Epithelial cell of proximal tubule (primary cell): ENCODE measurements around the gene FOXI2. TPM values are rescaled to one million over a fixed set of nuclear protein-coding genes. Genes with fewer than 3 reads are reported as not detected.

Source experiments
- DNase-seq: peaks from one replicate; pipeline ENCODE4 v3.0.0-alpha.2; 2011; ENCODE audit warnings: low read depth
- H3K4me3 ChIP-seq: 2 replicates; pipeline ENCODE4 v1.5.1; 2011; ENCODE audit warnings: low read depth, mild to moderate bottlenecking, low read length
- total RNA-seq: library from RNA; depleted of rRNA; stranded (reverse); fragments of >200 nt; gene quantifications from 2 replicates; pipeline ENCODE4 v1.2.3, GENCODE V29; 2015
- TF ChIP-seq, protein P1 (sequence below): conservative IDR thresholded peaks from 2 replicates; pipeline ENCODE4 v1.5.1; 2012; ENCODE audit warnings: low read depth, mild to moderate bottlenecking, low read length

Gene FOXI2
- total RNA-seq, result not detected in 2 replicates

DNA sequence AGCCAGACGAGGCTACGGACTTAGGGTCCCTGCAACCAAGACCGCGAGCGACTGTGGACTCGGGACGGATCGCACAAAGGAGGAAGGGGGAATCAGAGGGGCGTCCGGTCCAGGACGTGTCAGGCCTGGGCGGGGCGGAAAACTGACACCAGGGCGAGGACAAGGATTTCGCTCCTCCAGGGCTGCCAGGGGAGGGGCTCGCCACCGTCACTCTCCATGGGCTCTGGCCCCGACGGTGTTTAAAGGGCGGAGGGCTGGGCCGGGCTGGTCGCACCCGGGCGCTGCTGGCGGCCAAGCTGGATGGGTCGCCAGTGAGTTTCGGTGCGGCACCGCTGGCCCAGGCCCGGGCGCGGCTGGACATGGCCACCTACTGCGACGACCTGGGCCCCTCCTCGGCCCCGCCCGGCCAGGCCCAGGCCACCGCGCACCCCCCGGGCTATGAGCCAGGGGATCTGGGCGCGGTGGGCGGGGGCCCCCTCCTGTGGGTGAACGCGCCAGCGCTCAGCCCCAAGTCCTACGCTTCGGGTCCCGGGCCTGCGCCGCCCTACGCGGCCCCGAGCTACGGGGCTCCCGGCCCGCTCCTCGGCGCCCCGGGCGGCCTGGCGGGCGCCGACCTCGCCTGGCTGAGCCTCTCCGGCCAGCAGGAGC, at the start of gene FOXI2:
Gene FOXI2, plus strand, starts transcription at position 271 of the 648 bp plus-strand sequence. Its CDS starts 89 bp downstream, at position 360.
- H3K4me3 ChIP-seq, result no peak within 1 kb of the TSS
- DNase-seq, result no peak
- TF ChIP-seq, protein P1, sequence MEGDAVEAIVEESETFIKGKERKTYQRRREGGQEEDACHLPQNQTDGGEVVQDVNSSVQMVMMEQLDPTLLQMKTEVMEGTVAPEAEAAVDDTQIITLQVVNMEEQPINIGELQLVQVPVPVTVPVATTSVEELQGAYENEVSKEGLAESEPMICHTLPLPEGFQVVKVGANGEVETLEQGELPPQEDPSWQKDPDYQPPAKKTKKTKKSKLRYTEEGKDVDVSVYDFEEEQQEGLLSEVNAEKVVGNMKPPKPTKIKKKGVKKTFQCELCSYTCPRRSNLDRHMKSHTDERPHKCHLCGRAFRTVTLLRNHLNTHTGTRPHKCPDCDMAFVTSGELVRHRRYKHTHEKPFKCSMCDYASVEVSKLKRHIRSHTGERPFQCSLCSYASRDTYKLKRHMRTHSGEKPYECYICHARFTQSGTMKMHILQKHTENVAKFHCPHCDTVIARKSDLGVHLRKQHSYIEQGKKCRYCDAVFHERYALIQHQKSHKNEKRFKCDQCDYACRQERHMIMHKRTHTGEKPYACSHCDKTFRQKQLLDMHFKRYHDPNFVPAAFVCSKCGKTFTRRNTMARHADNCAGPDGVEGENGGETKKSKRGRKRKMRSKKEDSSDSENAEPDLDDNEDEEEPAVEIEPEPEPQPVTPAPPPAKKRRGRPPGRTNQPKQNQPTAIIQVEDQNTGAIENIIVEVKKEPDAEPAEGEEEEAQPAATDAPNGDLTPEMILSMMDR, result no peak

DNA sequence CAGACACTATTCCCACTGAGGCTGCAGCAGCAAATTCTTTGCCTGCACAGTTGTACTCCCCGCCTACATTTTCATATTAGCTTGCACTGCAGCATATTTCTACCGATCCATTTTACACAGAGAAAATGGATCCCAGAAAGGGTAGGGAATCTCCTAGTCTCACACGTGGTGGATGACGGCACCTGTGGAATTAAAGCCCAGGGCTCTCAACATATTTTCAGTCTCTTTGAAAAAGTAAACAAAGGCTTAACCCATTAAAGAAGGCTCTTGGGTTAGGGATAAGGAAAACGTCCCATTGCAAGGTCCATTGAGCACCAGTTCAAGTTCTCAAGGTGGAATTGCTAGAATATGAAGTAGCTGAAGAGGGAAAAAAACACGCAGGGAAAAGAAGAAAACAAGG, 49.4 kb upstream of the FOXI2 start:
- no peak for DNase-seq
- no peak overlapping the region for H3K4me3 ChIP-seq
- TF ChIP-seq, protein P1, result no peak

DNA sequence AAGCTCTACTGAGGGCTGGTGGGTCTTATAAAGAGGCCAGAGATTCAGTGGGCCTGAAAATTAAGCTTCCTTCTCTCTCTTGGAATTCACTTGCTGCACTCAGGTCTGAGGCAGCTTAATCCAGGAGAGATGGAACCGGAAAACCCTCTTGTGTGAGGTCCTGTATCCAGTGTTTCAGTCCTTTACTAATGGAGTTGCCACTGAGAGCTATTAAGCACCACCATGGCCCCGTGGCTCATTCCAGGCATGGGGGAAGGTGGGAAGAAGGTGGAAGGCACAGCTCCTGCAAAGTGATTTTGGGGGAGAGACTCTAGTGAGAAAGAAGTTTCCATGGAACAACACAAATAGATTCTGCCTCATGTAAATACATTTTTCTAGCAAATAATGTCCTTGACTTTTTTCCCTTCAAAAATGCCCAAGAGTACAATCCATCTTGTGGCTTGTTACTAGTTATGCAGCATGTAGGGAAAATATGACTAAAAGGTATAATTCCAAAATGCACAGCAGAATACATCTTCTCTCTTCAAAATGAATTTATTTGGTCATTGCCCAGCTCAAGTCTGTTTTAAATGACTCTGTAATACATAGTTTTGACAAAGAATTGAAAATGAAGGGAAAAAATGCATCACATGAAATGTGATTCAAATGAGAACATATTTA, 46.7 kb upstream of the FOXI2 start:
- H3K4me3 ChIP-seq, result no peak overlapping the region
- TF ChIP-seq, protein P1, result no peak
- DNase-seq, result no peak

DNA sequence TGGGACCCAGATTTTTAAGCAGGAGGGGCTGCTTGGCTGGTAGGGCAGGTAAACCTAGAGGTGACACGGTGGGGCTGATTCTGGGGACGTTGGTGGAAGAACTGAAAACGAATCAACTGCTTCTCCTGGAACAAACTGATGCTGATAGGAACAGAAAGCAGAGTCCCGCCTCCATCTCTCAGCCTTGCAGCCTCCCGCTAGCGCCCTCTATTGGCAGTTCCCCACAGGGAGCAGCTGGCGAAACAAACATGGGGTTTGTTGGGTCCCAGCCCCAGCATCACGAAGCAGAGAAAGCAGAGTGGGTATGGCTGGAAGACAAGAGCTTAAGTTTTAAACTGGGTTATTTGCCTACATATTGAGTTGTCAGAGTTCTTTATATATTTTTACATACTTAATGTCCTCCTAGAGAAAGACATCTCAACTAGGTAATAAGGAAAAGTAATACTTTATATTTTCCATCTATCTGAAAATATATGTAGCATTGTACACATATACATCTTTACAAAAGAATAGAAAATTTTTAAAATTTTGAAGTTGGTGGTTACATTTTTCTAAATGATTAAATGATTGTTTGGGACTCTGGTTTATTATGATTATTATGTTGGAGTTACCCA, 42.3 kb upstream of the FOXI2 start:
- no peak overlapping the region for H3K4me3 ChIP-seq
- no peak for DNase-seq
- TF ChIP-seq, protein P1, result peak; percentile 77

DNA sequence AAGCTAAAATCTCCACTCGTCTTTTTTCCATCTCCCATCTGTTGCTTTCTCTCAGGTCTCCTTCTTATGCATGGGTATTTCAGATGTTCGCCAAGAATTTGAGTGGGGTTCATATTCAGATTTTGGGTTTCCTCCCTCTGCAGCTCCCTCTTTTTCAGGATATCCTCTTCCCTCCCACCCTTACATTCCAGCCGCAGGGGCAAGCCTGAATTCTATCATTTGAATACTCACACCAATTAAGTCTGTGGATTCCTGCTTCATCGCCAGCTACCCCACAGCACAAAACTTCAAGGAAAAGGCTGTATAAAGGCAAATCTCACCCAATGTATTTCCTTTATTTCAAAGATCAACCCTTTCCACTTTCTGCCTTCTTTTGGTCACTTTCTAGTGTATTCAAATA, 41.6 kb upstream of the FOXI2 start:
- TF ChIP-seq, protein P1, result no peak
- no peak overlapping the region for H3K4me3 ChIP-seq
- DNase-seq, result no peak

DNA sequence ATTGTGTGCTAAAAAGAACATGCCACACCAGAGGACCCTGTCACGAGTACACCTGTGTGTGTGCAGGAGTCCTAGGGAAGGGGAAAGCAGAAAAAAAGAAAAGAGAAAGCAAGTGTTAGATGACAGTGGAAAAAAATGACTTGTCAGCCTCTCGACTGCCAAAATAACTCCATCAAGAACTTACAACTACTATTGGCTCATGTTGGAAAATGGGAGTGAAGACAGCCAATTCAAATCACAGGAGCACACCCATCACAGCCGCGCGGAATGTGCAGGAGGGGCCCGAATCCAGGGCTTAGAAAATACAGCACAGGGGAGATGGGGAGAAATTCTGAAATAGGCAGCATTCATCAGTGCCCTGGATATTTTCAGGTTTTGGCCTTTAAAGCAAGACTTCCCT, 38.1 kb upstream of the FOXI2 start:
- TF ChIP-seq, protein P1, result no peak
- DNase-seq, result no peak
- no peak overlapping the region for H3K4me3 ChIP-seq
